ENCODE results near the gene LAMC1.
A peak's percentile ranks its signal among the peaks of the same experiment; 100 is the strongest.
"Not testable (repeated sequence)": the region's sequence is repeated elsewhere in the genome, so short reads cannot be mapped to it uniquely, and the experiment has no call there.

LAMC1 gene

DNA sequence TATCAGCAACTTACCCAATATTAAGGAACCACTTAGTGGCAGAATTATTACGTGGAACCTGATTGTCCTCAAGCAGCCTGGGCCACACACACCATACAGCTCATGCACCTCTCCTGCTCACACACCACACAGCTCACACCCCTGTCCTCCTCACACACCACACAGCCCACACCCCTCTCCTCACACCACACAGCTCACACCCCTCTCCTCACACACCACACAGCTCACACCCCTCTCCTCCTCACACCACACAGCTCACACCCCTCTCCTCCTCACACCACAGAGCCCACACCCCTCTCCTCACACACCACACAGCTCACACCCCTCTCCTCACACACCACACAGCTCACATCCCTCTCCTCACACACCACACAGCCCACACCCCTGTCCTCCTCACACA lies 126.1 kb downstream of the LAMC1 start:
- H2AFZ ChIP-seq (ENCODE audit: low read length), result no peak overlapping the region
- H2BK5ac ChIP-seq (ENCODE audit: low read length), result no peak overlapping the region
- no peak overlapping the region for H3K27ac ChIP-seq (replicated peaks; ENCODE audit: low read length)
- no peak overlapping the region for H3K4ac ChIP-seq (ENCODE audit: low read length)
- H3K36me3 ChIP-seq (replicated peaks in 1 of 2; ENCODE audit: control insufficient read depth in 2 of 2, insufficient read depth in 2 of 2, low read length in 2 of 2), result peaks cover 1 to 13% of the 10 kb centered on the region in 2 donors
- no peak overlapping the region for H2BK15ac ChIP-seq (ENCODE audit: low read length)
- no peaks in the 10 kb centered on the region for H3K79me1 ChIP-seq (ENCODE audit: low read depth, low read length)
- H3K4me1 ChIP-seq (ENCODE audit: control insufficient read depth in 2 of 2, insufficient read depth in 1 of 2, low read depth in 1 of 2, low read length in 2 of 2), result peaks cover 0 to 1% of the 10 kb centered on the region in 2 donors
- peak overlapping the region; percentile 47 for H3K9ac ChIP-seq (ENCODE audit: low read depth, low read length, poor library complexity)
- no peak overlapping the region for H3K18ac ChIP-seq (ENCODE audit: low read length)
- no peaks in the 10 kb centered on the region for H3K9me3 ChIP-seq (replicated peaks in 1 of 2; ENCODE audit: control insufficient read depth in 2 of 2, insufficient read depth in 1 of 2, low read depth in 1 of 2, low read length in 2 of 2)
- H2BK120ac ChIP-seq (ENCODE audit: low read depth, low read length), result no peak overlapping the region
- H2BK12ac ChIP-seq (ENCODE audit: low read length), result no peak overlapping the region
- H2AK5ac ChIP-seq (ENCODE audit: low read depth, low read length), result no peak overlapping the region
- WGBS, 2 donors (ENCODE audit: extremely low coverage in 2 of 2, insufficient read length in 2 of 2, insufficient replicate concordance in 1 of 2), result no CpG with 5 or more reads among the region's 1 CpG
- H3K4me3 ChIP-seq (ENCODE audit: low read length in 2 of 2), result no peak overlapping the region
- H3K4me2 ChIP-seq (ENCODE audit: insufficient read depth, low read length, poor library complexity, severe bottlenecking), result no peak overlapping the region
- DNase-seq (ENCODE audit: low spot score), result no peak
- H4K91ac ChIP-seq (ENCODE audit: low read depth, low read length, poor library complexity), result no peak overlapping the region
- H3K27me3 ChIP-seq (ENCODE audit: control insufficient read depth in 3 of 3, insufficient read depth in 3 of 3, low read depth in 1 of 3, low read length in 3 of 3), result no peaks in the 10 kb centered on the region
- no peak overlapping the region for H4K8ac ChIP-seq (ENCODE audit: low read depth, low read length)
- H3K23ac ChIP-seq (ENCODE audit: low read depth, low read length, poor library complexity), result no peak overlapping the region
- H3K14ac ChIP-seq (ENCODE audit: low read length), result no peak overlapping the region

DNA sequence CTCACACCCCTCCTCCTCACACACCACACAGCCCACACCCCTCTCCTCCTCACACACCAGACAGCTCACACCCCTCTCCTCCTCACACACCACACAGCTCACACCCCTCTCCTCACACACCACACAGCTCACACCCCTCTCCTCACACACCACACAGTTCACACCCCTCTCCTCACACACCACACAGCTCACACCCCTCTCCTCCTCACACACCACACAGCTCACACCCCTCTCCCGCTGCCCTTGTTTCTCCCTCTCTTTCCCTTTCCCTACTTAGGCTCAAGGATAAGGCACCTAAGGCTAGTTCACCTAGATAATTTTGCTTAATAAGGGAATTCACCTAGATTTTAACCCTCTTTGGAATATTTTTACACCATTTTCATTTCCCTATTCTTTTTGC lies 126.8 kb downstream of the LAMC1 start:
- not testable (repeated sequence) for H3K27ac ChIP-seq (replicated peaks; ENCODE audit: low read length); H4K8ac ChIP-seq (ENCODE audit: low read depth, low read length); H2BK120ac ChIP-seq (ENCODE audit: low read depth, low read length); DNase-seq (ENCODE audit: low spot score); H3K18ac ChIP-seq (ENCODE audit: low read length); H2BK5ac ChIP-seq (ENCODE audit: low read length); H3K9me3 ChIP-seq (replicated peaks in 1 of 2; ENCODE audit: control insufficient read depth in 2 of 2, insufficient read depth in 1 of 2, low read depth in 1 of 2, low read length in 2 of 2); H3K23ac ChIP-seq (ENCODE audit: low read depth, low read length, poor library complexity); H2AFZ ChIP-seq (ENCODE audit: low read length); H2AK5ac ChIP-seq (ENCODE audit: low read depth, low read length); H2BK15ac ChIP-seq (ENCODE audit: low read length); H3K4ac ChIP-seq (ENCODE audit: low read length); H3K4me3 ChIP-seq (ENCODE audit: low read length in 2 of 2); H4K91ac ChIP-seq (ENCODE audit: low read depth, low read length, poor library complexity); H3K36me3 ChIP-seq (replicated peaks in 1 of 2; ENCODE audit: control insufficient read depth in 2 of 2, insufficient read depth in 2 of 2, low read length in 2 of 2); H2BK12ac ChIP-seq (ENCODE audit: low read length); H3K9ac ChIP-seq (ENCODE audit: low read depth, low read length, poor library complexity); H3K4me2 ChIP-seq (ENCODE audit: insufficient read depth, low read length, poor library complexity, severe bottlenecking); H3K4me1 ChIP-seq (ENCODE audit: control insufficient read depth in 2 of 2, insufficient read depth in 1 of 2, low read depth in 1 of 2, low read length in 2 of 2); H3K27me3 ChIP-seq (ENCODE audit: control insufficient read depth in 3 of 3, insufficient read depth in 3 of 3, low read depth in 1 of 3, low read length in 3 of 3); H3K79me1 ChIP-seq (ENCODE audit: low read depth, low read length)
- peak overlapping the region; percentile 38 for H3K14ac ChIP-seq (ENCODE audit: low read length)
- WGBS, 2 donors (ENCODE audit: extremely low coverage in 2 of 2, insufficient read length in 2 of 2, insufficient replicate concordance in 1 of 2), result no CpG with 5 or more reads among the region's 1 CpG

GRCh38 chr1:183150445-183150844 lies 127.2 kb downstream of the LAMC1 start:
- Histone ChIP-seq H3K9ac (ENCODE audit: low read depth, low read length, poor library complexity) (no peak overlapping the region), H3K18ac (ENCODE audit: low read length) (no peak overlapping the region), H3K79me1 (ENCODE audit: low read depth, low read length) (no peaks in the 10 kb centered on the region), H3K9me3 (replicated peaks in 1 of 2; ENCODE audit: control insufficient read depth in 2 of 2, insufficient read depth in 1 of 2, low read depth in 1 of 2, low read length in 2 of 2) (no peaks in the 10 kb centered on the region), H2BK15ac (ENCODE audit: low read length) (no peak overlapping the region), H3K4ac (ENCODE audit: low read length) (no peak overlapping the region), H2AK5ac (ENCODE audit: low read depth, low read length) (no peak overlapping the region), H2AFZ (ENCODE audit: low read length) (no peak overlapping the region), H3K4me2 (ENCODE audit: insufficient read depth, low read length, poor library complexity, severe bottlenecking) (no peak overlapping the region), H4K91ac (ENCODE audit: low read depth, low read length, poor library complexity) (no peak overlapping the region), H3K27me3 (ENCODE audit: control insufficient read depth in 3 of 3, insufficient read depth in 3 of 3, low read depth in 1 of 3, low read length in 3 of 3) (no peaks in the 10 kb centered on the region), H2BK5ac (ENCODE audit: low read length) (no peak overlapping the region), H2BK120ac (ENCODE audit: low read depth, low read length) (no peak overlapping the region), H4K8ac (ENCODE audit: low read depth, low read length) (no peak overlapping the region), H3K4me3 (ENCODE audit: low read length in 2 of 2) (no peak overlapping the region), H2BK12ac (ENCODE audit: low read length) (no peak overlapping the region), H3K14ac (ENCODE audit: low read length) (no peak overlapping the region), H3K4me1 (ENCODE audit: control insufficient read depth in 2 of 2, insufficient read depth in 1 of 2, low read depth in 1 of 2, low read length in 2 of 2) (peaks cover 0 to 1% of the 10 kb centered on the region in 2 donors), H3K23ac (ENCODE audit: low read depth, low read length, poor library complexity) (no peak overlapping the region), H3K27ac (replicated peaks; ENCODE audit: low read length) (no peak overlapping the region), H3K36me3 (replicated peaks in 1 of 2; ENCODE audit: control insufficient read depth in 2 of 2, insufficient read depth in 2 of 2, low read length in 2 of 2) (peaks cover 0 to under 1% of the 10 kb centered on the region in 2 donors)
- no peak for DNase-seq (ENCODE audit: low spot score)

DNA sequence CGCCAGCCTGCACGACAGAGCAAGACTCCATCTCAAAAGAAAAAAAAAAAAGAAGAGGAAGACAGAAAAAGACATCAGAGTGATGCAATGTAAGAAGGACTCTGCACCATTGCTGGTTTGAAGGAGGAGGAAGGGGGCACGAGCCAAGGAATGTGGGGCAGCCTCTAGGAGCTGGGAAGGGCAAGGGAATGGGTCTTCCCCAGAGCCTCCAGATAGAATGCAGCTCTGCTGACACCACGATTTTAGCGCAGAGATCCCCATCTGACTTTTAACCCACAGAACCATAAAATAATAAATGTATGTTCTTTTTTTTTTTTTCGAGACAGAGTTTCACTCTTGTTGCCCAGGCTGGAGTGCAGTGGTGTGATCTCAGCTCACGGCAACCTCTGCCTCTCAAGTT lies 129.0 kb downstream of the LAMC1 start:
- Histone ChIP-seq H3K4me3 (ENCODE audit: low read length in 2 of 2) (no peak overlapping the region), H3K4me1 (ENCODE audit: control insufficient read depth in 2 of 2, insufficient read depth in 1 of 2, low read depth in 1 of 2, low read length in 2 of 2) (peaks cover 0 to 1% of the 10 kb centered on the region in 2 donors), H4K8ac (ENCODE audit: low read depth, low read length) (no peak overlapping the region), H3K27me3 (ENCODE audit: control insufficient read depth in 3 of 3, insufficient read depth in 3 of 3, low read depth in 1 of 3, low read length in 3 of 3) (no peaks in the 10 kb centered on the region), H3K79me1 (ENCODE audit: low read depth, low read length) (no peaks in the 10 kb centered on the region), H4K91ac (ENCODE audit: low read depth, low read length, poor library complexity) (no peak overlapping the region), H3K23ac (ENCODE audit: low read depth, low read length, poor library complexity) (no peak overlapping the region), H2AK5ac (ENCODE audit: low read depth, low read length) (no peak overlapping the region), H2BK120ac (ENCODE audit: low read depth, low read length) (no peak overlapping the region), H3K4ac (ENCODE audit: low read length) (no peak overlapping the region), H2AFZ (ENCODE audit: low read length) (no peak overlapping the region), H3K9me3 (replicated peaks in 1 of 2; ENCODE audit: control insufficient read depth in 2 of 2, insufficient read depth in 1 of 2, low read depth in 1 of 2, low read length in 2 of 2) (no peaks in the 10 kb centered on the region), H3K14ac (ENCODE audit: low read length) (no peak overlapping the region), H3K4me2 (ENCODE audit: insufficient read depth, low read length, poor library complexity, severe bottlenecking) (no peak overlapping the region), H3K27ac (replicated peaks; ENCODE audit: low read length) (no peak overlapping the region), H3K36me3 (replicated peaks in 1 of 2; ENCODE audit: control insufficient read depth in 2 of 2, insufficient read depth in 2 of 2, low read length in 2 of 2) (no peaks in the 10 kb centered on the region), H3K9ac (ENCODE audit: low read depth, low read length, poor library complexity) (no peak overlapping the region), H2BK15ac (ENCODE audit: low read length) (no peak overlapping the region), H2BK5ac (ENCODE audit: low read length) (no peak overlapping the region), H3K18ac (ENCODE audit: low read length) (peak overlapping the region; percentile 80), H2BK12ac (ENCODE audit: low read length) (no peak overlapping the region)
- WGBS, 2 donors (ENCODE audit: extremely low coverage in 2 of 2, insufficient read length in 2 of 2, insufficient replicate concordance in 1 of 2), result no CpG with 5 or more reads among the region's 7 CpGs
- DNase-seq (ENCODE audit: low spot score), result no peak

Measured in neuronal stem cell (in vitro differentiated cells).